GM18519 (cell line): ENCODE results near the gene TMEM147.
"Not testable (repeated sequence)": the region's sequence is repeated elsewhere in the genome, so short reads cannot be mapped to it uniquely, and the experiment has no call there.

Source experiments
- ATAC-seq: cut with Tn5 transposase; IDR thresholded peaks from one replicate; pipeline ENCODE4 v1.9.1; 2021; ENCODE audit warnings: mild to moderate bottlenecking, moderate library complexity; ENCODE audit not compliant: unreplicated experiment, low FRiP score

The TMEM147 gene

GRCh38 chr19:35560271-35560670 lies 14.8 kb downstream of the TMEM147 start:
- no peak for ATAC-seq

- ATAC-seq = no peak
Observed at GRCh38 chr19:35560677-35561076, 15.3 kb downstream of the TMEM147 start.

GRCh38 chr19:35561436-35561835 lies 16.0 kb downstream of the TMEM147 start:
- no peak for ATAC-seq

GRCh38 chr19:35562336-35562735 lies 16.9 kb downstream of the TMEM147 start:
- no peak for ATAC-seq

- ATAC-seq = no peak
Observed at GRCh38 chr19:35562776-35563175, 17.4 kb downstream of the TMEM147 start.

GRCh38 chr19:35563207-35563829 lies 17.9 kb downstream of the TMEM147 start, which contains the start of gene ATP4A:
Gene ATP4A (minus strand): TSS chr19:35563658. CDS start chr19:35563629, 29 bp downstream.
- ATAC-seq = no peak

- no peak for ATAC-seq
Observed at GRCh38 chr19:35565016-35565856, 19.8 kb downstream of the TMEM147 start.

- ATAC-seq = no peak
Observed at GRCh38 chr19:35566738-35567137, 21.3 kb downstream of the TMEM147 start.

GRCh38 chr19:35569281-35569781 lies 23.9 kb downstream of the TMEM147 start:
- ATAC-seq = no peak

GRCh38 chr19:35571406-35571965 lies 26.1 kb downstream of the TMEM147 start:
- ATAC-seq = no peak

GRCh38 chr19:35577918-35578317 lies 32.5 kb downstream of the TMEM147 start:
- ATAC-seq = no peak

GRCh38 chr19:35578707-35579106 lies 33.3 kb downstream of the TMEM147 start:
- ATAC-seq = no peak

- no peak for ATAC-seq
Observed at GRCh38 chr19:35582760-35583159, 37.3 kb downstream of the TMEM147 start.

- no peak for ATAC-seq
Observed at GRCh38 chr19:35585848-35586247, 40.4 kb downstream of the TMEM147 start, which contains the start of gene PMIS2. Gene PMIS2 (plus strand): TSS chr19:35586173. CDS start chr19:35586260, 87 bp downstream.

GRCh38 chr19:35587321-35587720 lies 41.9 kb downstream of the TMEM147 start:
- no peak for ATAC-seq

- no peak for ATAC-seq
Observed at GRCh38 chr19:35590875-35591274, 45.4 kb downstream of the TMEM147 start.

GRCh38 chr19:35592226-35592625 lies 46.8 kb downstream of the TMEM147 start:
- ATAC-seq = no peak

GRCh38 chr19:35595026-35595425 lies 49.6 kb downstream of the TMEM147 start:
- ATAC-seq = not testable (repeated sequence)

- no peak for ATAC-seq
Observed at GRCh38 chr19:35595928-35596327, 50.5 kb downstream of the TMEM147 start.

- peak; percentile 42 for ATAC-seq
Observed at GRCh38 chr19:35596366-35596999, 51.1 kb downstream of the TMEM147 start.
